HepG2 (cell line): ENCODE measurements around the gene HMGB2. TPM values are rescaled to one million over a fixed set of nuclear protein-coding genes. Genes with fewer than 3 reads are reported as not detected.
A peak's percentile ranks its signal among the peaks of the same experiment; 100 is the strongest.

Experiments used
- ATAC-seq: fragments of 200-7000 bp; cut with Tn5 transposase; 3 replicates; pipeline ENCODE4 v1.9.1; 2020; ENCODE audit warnings: mild to moderate bottlenecking, moderate library complexity
- BruUV-seq: library from RNA; stranded (reverse); fragments of 400-500 nt; replicated peaks from 2 replicates; lab custom pipeline; 2021; lab: Mats Ljungman, UMichigan
- CTCF ChIA-PET: fragments of 300-600 bp; formaldehyde crosslinking; extraction: SDS; loops from one replicate; lab custom pipeline; 2021; ENCODE audit warnings: low total read pairs, inconsistent platforms, low intra/inter-chr PET ratio; lab: Yijun Ruan, JAX
- POLR2A ChIA-PET: fragments of 350-600 bp; sonication (Branson Sonifier 250); formaldehyde crosslinking; loops from one replicate; lab custom pipeline; 2020; ENCODE audit warnings: antibody characterized with exemption, inconsistent platforms; lab: Yijun Ruan, JAX
- DNase-seq: peaks from one replicate; pipeline ENCODE4 v3.0.0-alpha.2; 2015; ENCODE audit warnings: low spot score
- FAIRE-seq: peaks from 3 replicates; lab custom pipeline; 2011; peaks lifted over from hg19 to GRCh38; lab: Jason Lieb, UNC
- H2AFZ ChIP-seq: one replicate; pipeline ENCODE4 v1.6.1; 2011; ENCODE audit warnings: low read length, inconsistent platforms
- H3K27ac ChIP-seq: fragments of 300-600 bp; 3 replicates; pipeline ENCODE4 v1.8.0; 2011; ENCODE audit warnings: mixed run types, mild to moderate bottlenecking, mixed read lengths, low read length, inconsistent platforms; ENCODE audit not compliant: insufficient read depth; ENCODE audit errors: extremely low read length
- H3K27me3 ChIP-seq, 2 experiments: fragments of 200-600 bp in 1 of 2; 2 replicates in 1 of 2; 3 replicates in 1 of 2; pipeline versions ENCODE4 v1.6.0 to v1.8.0; 2011; ENCODE audit warnings: low read length in 2 of 2, mild to moderate bottlenecking in 2 of 2, moderate library complexity in 2 of 2, inconsistent platforms in 1 of 2; ENCODE audit not compliant: insufficient read depth in 2 of 2, control insufficient read depth in 1 of 2
- H3K36me3 ChIP-seq, 2 experiments: fragments of 200-600 bp in 1 of 2; replicated peaks in 1 of 2; 2 replicates in 1 of 2; 3 replicates in 1 of 2; pipeline versions ENCODE4 v1.5.1 to v1.8.0; 2011; ENCODE audit warnings: low read length in 2 of 2, inconsistent platforms in 1 of 2; ENCODE audit not compliant: insufficient read depth in 2 of 2, control insufficient read depth in 1 of 2
- H3K4me1 ChIP-seq: 2 replicates; pipeline ENCODE4 v1.5.1; 2012; ENCODE audit warnings: low read length, inconsistent platforms; ENCODE audit not compliant: insufficient read depth
- H3K4me2 ChIP-seq: 2 replicates; pipeline ENCODE4 v1.6.0; 2011; ENCODE audit warnings: low read depth, low read length, inconsistent platforms
- H3K4me3 ChIP-seq, 3 experiments: fragments of 200-600 bp in 1 of 3; sonication (generic), shearing (Covaris generic) in 1 of 3; replicated peaks in 1 of 3; 2 replicates each; pipeline ENCODE4 v1.5.1; 2011 to 2016; ENCODE audit warnings: low read length in 3 of 3, inconsistent platforms in 2 of 3, low read depth in 2 of 3, mild to moderate bottlenecking in 2 of 3, control low read depth in 1 of 3, mixed read lengths in 1 of 3; ENCODE audit not compliant: insufficient read depth in 1 of 3
- H3K79me2 ChIP-seq: one replicate; pipeline ENCODE4 v1.6.1; 2011; ENCODE audit warnings: low read length, inconsistent platforms; ENCODE audit not compliant: insufficient read depth
- H3K9ac ChIP-seq: 2 replicates; pipeline ENCODE4 v1.6.0; 2011; ENCODE audit warnings: mild to moderate bottlenecking, low read depth, low read length, inconsistent platforms; ENCODE audit not compliant: insufficient read depth
- H3K9me3 ChIP-seq: 2 replicates; pipeline ENCODE4 v1.5.1; 2012; ENCODE audit warnings: mild to moderate bottlenecking, low read length
- H4K20me1 ChIP-seq: 2 replicates; pipeline ENCODE4 v1.6.0; 2011; ENCODE audit warnings: inconsistent platforms, mild to moderate bottlenecking, low read length, moderate library complexity; ENCODE audit not compliant: insufficient read depth
- AGO1 ChIP-seq: fragments of 200-400 bp; formaldehyde crosslinking; IDR thresholded peaks from 2 replicates; pipeline ENCODE4 v1.6.1; 2017; ENCODE audit warnings: mild to moderate bottlenecking, low read depth, low read length, moderate library complexity; ENCODE audit not compliant: poor library complexity, severe bottlenecking
- AKNA ChIP-seq: sonication (generic); formaldehyde crosslinking; IDR thresholded peaks from 2 replicates; pipeline ENCODE4 v1.4.0; 2020; ENCODE audit warnings: missing genetic modification reagents, borderline replicate concordance
- CBX2 ChIP-seq, 2 experiments: fragments of 200-600 bp in 1 of 2; sonication (generic); formaldehyde crosslinking in 1 of 2; IDR thresholded peaks; 2 replicates each; pipeline versions ENCODE4 v1.7.0 to v1.8.1; 2018 to 2022; ENCODE audit warnings: low read depth in 2 of 2, low read length in 1 of 2, mild to moderate bottlenecking in 1 of 2, missing genetic modification reagents in 1 of 2
- FOXP1 ChIP-seq, 2 experiments: fragments of 450-650 bp in 1 of 2; IDR thresholded peaks; 2 replicates each; pipeline ENCODE4 v1.6.1; 2017 to 2018; ENCODE audit warnings: antibody characterized with exemption in 1 of 2
- MED13 ChIP-seq: sonication (generic); formaldehyde crosslinking; IDR thresholded peaks from 2 replicates; pipeline ENCODE4 v1.5.0; 2020; ENCODE audit warnings: missing genetic modification reagents
- MXD3 ChIP-seq: IDR thresholded peaks from 2 replicates; pipeline ENCODE4 v1.6.1; 2016; ENCODE audit warnings: mild to moderate bottlenecking, missing biosample characterization, missing genetic modification reagents
- MYC ChIP-seq: sonication (generic); formaldehyde crosslinking; IDR thresholded peaks from 2 replicates; pipeline ENCODE4 v1.9.0; 2021; ENCODE audit warnings: missing genetic modification reagents, borderline replicate concordance
- NONO ChIP-seq, 2 experiments: fragments of 450-650 bp in 1 of 2; sonication (generic) in 1 of 2; formaldehyde crosslinking in 1 of 2; IDR thresholded peaks in 1 of 2; conservative IDR thresholded peaks in 1 of 2; 2 replicates each; pipeline versions ENCODE4 v1.6.1 to v1.8.0; 2017 to 2022; ENCODE audit warnings: mild to moderate bottlenecking in 1 of 2, missing genetic modification reagents in 1 of 2, moderate library complexity in 1 of 2
- SOX6 ChIP-seq, 2 experiments: fragments of 450-650 bp in 1 of 2; sonication (generic) in 1 of 2; formaldehyde crosslinking in 1 of 2; IDR thresholded peaks; 2 replicates each; pipeline versions ENCODE4 v1.4.0 to v1.6.1; 2017 to 2020; ENCODE audit warnings: antibody characterized with exemption in 1 of 2, mild to moderate bottlenecking in 1 of 2, missing genetic modification reagents in 1 of 2
- TEAD3 ChIP-seq: optimal IDR thresholded peaks from 2 replicates; pipeline ENCODE3; 2016; ENCODE audit warnings: borderline replicate concordance
- ZBTB42 ChIP-seq: sonication (generic); formaldehyde crosslinking; IDR thresholded peaks from 2 replicates; pipeline ENCODE4 v1.5.0; 2020; ENCODE audit warnings: mild to moderate bottlenecking, missing genetic modification reagents
- ZMAT5 ChIP-seq: sonication (generic); formaldehyde crosslinking; IDR thresholded peaks from 2 replicates; pipeline ENCODE4 v1.5.0; 2020; ENCODE audit warnings: mild to moderate bottlenecking, low read depth, missing genetic modification reagents, borderline replicate concordance
- ZNF136 ChIP-seq: sonication (generic); formaldehyde crosslinking; IDR thresholded peaks from 2 replicates; pipeline ENCODE4 v1.8.1; 2022; ENCODE audit warnings: low read depth, mild to moderate bottlenecking, moderate library complexity, missing genetic modification reagents
- ZNF570 ChIP-seq: sonication (generic); formaldehyde crosslinking; IDR thresholded peaks from 2 replicates; pipeline ENCODE4 v1.4.0; 2020; ENCODE audit warnings: mild to moderate bottlenecking, missing genetic modification reagents, borderline replicate concordance
- ZNF777 ChIP-seq: sonication (generic); formaldehyde crosslinking; IDR thresholded peaks from 2 replicates; pipeline ENCODE4 v1.4.0; 2020; ENCODE audit warnings: missing genetic modification reagents
- WGBS: methylation state at CpG from one replicate; pipeline ENCODE4 v1.1.6; 2017; ENCODE audit warnings: low lambda C conversion rate; 5-methylcytosine and 5-hydroxymethylcytosine counted together
- in situ Hi-C: cut with HindIII; loops from 2 replicates; pipeline ENCODE4 v1.10.0; 2017; ENCODE audit warnings: low pct_unique_long_range_greater_than_20kb; ENCODE audit not compliant: extremely low pct_ligation_motif_present
- intact Hi-C: fragments of 100-400 bp; cut with micrococcal nuclease; formaldehyde crosslinking; loops from one replicate; pipeline ENCODE4 v1.10.0; 2022; ENCODE audit not compliant: unreplicated experiment
- polyA plus RNA-seq, 8 experiments: library from polyadenylated mRNA; depleted of rRNA in 3 of 8; stranded (reverse) in 7 of 8; unstranded in 1 of 8; fragments of >200 nt; fragmentation: Illumina TruSeq in 4 of 8; extraction: Trizol in 4 of 8; gene quantifications; 2 replicates each; pipeline versions ENCODE4 v1.2.1 to v1.2.3, GENCODE V29; 2011 to 2016; ENCODE audit warnings: low read depth in 4 of 8, missing spikeins in 1 of 8, mixed read lengths in 1 of 8; ENCODE audit not compliant: insufficient read depth in 1 of 8
- total RNA-seq, 5 experiments: library from RNA; depleted of rRNA; stranded (reverse); fragments of >200 nt; fragmentation: Illumina TruSeq; extraction: Trizol; gene quantifications; 2 replicates each; pipeline ENCODE4 v1.2.3, GENCODE V29; 2016; ENCODE audit warnings: low read depth in 1 of 5

Gene HMGB2
- total and polyA plus RNA-seq, 2 of the 13 experiments (the other 11 are each of a cell fraction or from before 2014, with no cell fraction given), result 90.5 to 332 TPM

GRCh38 chr4:173334891-173335752 is 964 bp upstream of the HMGB2 start:
- H3K9me3 ChIP-seq, result no peaks in the 10 kb centered on the region
- BruUV-seq, result TSS peak; percentile 82
- H3K79me2 ChIP-seq, result peaks cover 20% of the 10 kb centered on the region
- TF ChIP-seq ZNF570 (CRISPR knock-in tag) (no peak), ZBTB42 (no peak), FOXP1 (IDR thresholded peaks at IDR 0.05) (no peak), FOXP1 (CRISPR knock-in tag; IDR thresholded peaks at IDR 0.05) (peak; percentile 13; the same call in 1 of the 2 replicates), SOX6 (IDR thresholded peaks at IDR 0.05) (no peak), SOX6 (CRISPR knock-in tag; IDR thresholded peaks at IDR 0.05) (peak; percentile 46), MYC (CRISPR knock-in tag) (peak; percentile 61; the same call in 1 of the 2 replicates), AGO1 (peak; percentile 21), CBX2 (IDR thresholded peaks at IDR 0.05; ENCODE audit: low read depth, low read length) (no peak), CBX2 (CRISPR knock-in tag; IDR thresholded peaks at IDR 0.05; ENCODE audit: low read depth) (no peak), MED13 (CRISPR knock-in tag) (no peak), TEAD3 (CRISPR knock-in tag) (peak; percentile 61), ZNF136 (CRISPR knock-in tag) (no peak), AKNA (CRISPR knock-in tag) (no peak), ZMAT5 (CRISPR knock-in tag) (no peak), ZNF777 (peak; percentile 52), MXD3 (CRISPR knock-in tag) (0 out of 2 replicates have a peak, but pooled peaks have one; percentile 29), NONO (IDR thresholded peaks at IDR 0.05) (no peak), NONO (CRISPR knock-in tag; conservative IDR thresholded peaks at IDR 0.05) (peak; percentile 45)

More at GRCh38 chr4:173334891-173335752, 964 bp upstream of the HMGB2 start:
- DNase-seq (peak; percentile 83), ATAC-seq (peak; percentile 80), FAIRE-seq (peak; percentile 30)
- in situ Hi-C loops, result loop anchor here (5.0 kb wide), 1 partner anchor 37 kb away; the partner anchor contains the start of gene SAP30
- intact Hi-C loops, result loop anchor here (1.0 kb wide), 1 partner anchor 35 kb away; the partner anchor contains the start of gene SAP30
- ChIA-PET POLR2A (interaction anchor here (0.8 to 3.4 kb wide), 8 partner anchors 10 to 40 kb away, joined by 3 to 109 read pairs (median 4); partner anchors contain the start of gene SAP30), CTCF (no interaction called here)
- Histone ChIP-seq H2AFZ (peak overlapping the region; percentile 90), H3K4me1 (peaks cover 23% of the 10 kb centered on the region), H3K9ac (peak overlapping the region; percentile 87), H3K36me3 (peaks cover 0 to 13% of the 10 kb centered on the region in 2 experiments; a peak in 2 of 5 replicates), H3K27ac (peak overlapping the region; percentile 99), H4K20me1 (peaks cover 3% of the 10 kb centered on the region; the same call in 1 of the 2 replicates), H3K4me2 (peak overlapping the region; percentile 77), H3K27me3 (no peaks in the 10 kb centered on the region; a peak in 2 of 5 replicates), H3K4me3 (peak overlapping the region; percentile 73 to 89 (median 77))
- WGBS, result 4% methylated on average over 32 of the region's 52 CpGs
